H9 (cell line): ENCODE measurements around the gene THSD4. TPM values are rescaled to one million over a fixed set of nuclear protein-coding genes. Genes with fewer than 3 reads are reported as not detected.

Experiments used
- DNase-seq: peaks from one replicate; pipeline ENCODE4 v3.0.0-alpha.2; 2017
- H2AFZ ChIP-seq: one replicate; pipeline ENCODE4 v1.6.1; 2013; ENCODE audit warnings: mild to moderate bottlenecking, low read length, control low read depth, moderate library complexity
- H2AK5ac ChIP-seq: 2 replicates; pipeline ENCODE4 v1.6.1; 2013; ENCODE audit warnings: low read length, control low read depth, mixed read lengths; ENCODE audit not compliant: insufficient read length
- H2BK120ac ChIP-seq: one replicate; pipeline ENCODE4 v1.6.1; 2013; ENCODE audit warnings: low read depth, mild to moderate bottlenecking, low read length, control low read depth, inconsistent platforms; ENCODE audit not compliant: poor library complexity, severe bottlenecking
- H2BK12ac ChIP-seq: 2 replicates; pipeline ENCODE4 v1.6.1; 2013; ENCODE audit warnings: low read length, control low read depth, mixed read lengths, low read depth; ENCODE audit not compliant: insufficient read length
- H2BK15ac ChIP-seq: 2 replicates; pipeline ENCODE4 v1.6.1; 2013; ENCODE audit warnings: low read depth, low read length, control low read depth
- H2BK20ac ChIP-seq: one replicate; pipeline ENCODE4 v1.6.1; 2013; ENCODE audit warnings: low read depth, mild to moderate bottlenecking, low read length, control low read depth, inconsistent platforms; ENCODE audit not compliant: poor library complexity, severe bottlenecking
- H2BK5ac ChIP-seq: 2 replicates; pipeline ENCODE4 v1.6.1; 2013; ENCODE audit warnings: low read length, control low read depth, mixed read lengths; ENCODE audit not compliant: insufficient read length
- H3K14ac ChIP-seq: 2 replicates; pipeline ENCODE4 v1.6.1; 2013; ENCODE audit warnings: low read length, control low read depth; ENCODE audit not compliant: insufficient read depth
- H3K18ac ChIP-seq: 2 replicates; pipeline ENCODE4 v1.6.1; 2013; ENCODE audit warnings: low read depth, mild to moderate bottlenecking, mixed read lengths, low read length, control low read depth; ENCODE audit not compliant: insufficient read length
- H3K23ac ChIP-seq: 2 replicates; pipeline ENCODE4 v1.6.1; 2013; ENCODE audit warnings: low read length, control low read depth, mixed read lengths, low read depth; ENCODE audit not compliant: insufficient read length
- H3K23me2 ChIP-seq: 2 replicates; pipeline ENCODE4 v1.6.1; 2013; ENCODE audit warnings: low read depth, mild to moderate bottlenecking, mixed read lengths, low read length, control low read depth; ENCODE audit not compliant: insufficient read length, poor library complexity, severe bottlenecking
- H3K27ac ChIP-seq: 2 replicates; pipeline ENCODE4 v1.5.1; 2013; ENCODE audit warnings: low read length, control low read depth, mixed read lengths, low read depth; ENCODE audit not compliant: insufficient read length
- H3K27me3 ChIP-seq: 2 replicates; pipeline ENCODE4 v1.6.1; 2013; ENCODE audit warnings: low read length, control low read depth, inconsistent platforms; ENCODE audit not compliant: insufficient read depth
- H3K4ac ChIP-seq: 2 replicates; pipeline ENCODE4 v1.6.1; 2013; ENCODE audit warnings: low read depth, mild to moderate bottlenecking, control low read depth, inconsistent platforms, low read length, moderate library complexity
- H3K4me1 ChIP-seq: 2 replicates; pipeline ENCODE4 v1.6.1; 2013; ENCODE audit warnings: low read length, control low read depth, inconsistent platforms; ENCODE audit not compliant: insufficient read depth
- H3K4me2 ChIP-seq: 2 replicates; pipeline ENCODE4 v1.6.1; 2013; ENCODE audit warnings: low read length, control low read depth, mixed read lengths; ENCODE audit not compliant: insufficient read length, insufficient read depth
- H3K56ac ChIP-seq: 2 replicates; pipeline ENCODE4 v1.6.1; 2013; ENCODE audit warnings: low read depth, mild to moderate bottlenecking, mixed read lengths, low read length, control low read depth; ENCODE audit not compliant: insufficient read length
- H3K79me1 ChIP-seq: 2 replicates; pipeline ENCODE4 v1.6.1; 2013; ENCODE audit warnings: low read depth, mild to moderate bottlenecking, moderate library complexity, low read length, control low read depth, inconsistent platforms; ENCODE audit not compliant: insufficient read depth, poor library complexity, severe bottlenecking
- H3K79me2 ChIP-seq: 2 replicates; pipeline ENCODE4 v1.6.1; 2013; ENCODE audit warnings: low read length, control low read depth, inconsistent platforms; ENCODE audit not compliant: insufficient read depth
- H3K9ac ChIP-seq: 2 replicates; pipeline ENCODE4 v1.6.1; 2013; ENCODE audit warnings: low read length, control low read depth, mixed read lengths; ENCODE audit not compliant: insufficient read length; ENCODE audit errors: extremely low read depth
- H3K9me3 ChIP-seq: one replicate; pipeline ENCODE4 v1.6.1; 2013; ENCODE audit warnings: low read depth, low read length, inconsistent platforms; ENCODE audit not compliant: control insufficient read depth
- H3T11ph ChIP-seq: one replicate; pipeline ENCODE4 v1.6.1; 2013; ENCODE audit warnings: mild to moderate bottlenecking, low read length, control low read depth, inconsistent platforms
- H4K20me1 ChIP-seq: one replicate; pipeline ENCODE4 v1.6.1; 2013; ENCODE audit not compliant: control insufficient read depth, insufficient read length, insufficient read depth
- H4K5ac ChIP-seq: 2 replicates; pipeline ENCODE4 v1.6.1; 2013; ENCODE audit warnings: low read depth, mild to moderate bottlenecking, mixed read lengths, low read length, control low read depth; ENCODE audit not compliant: insufficient read length
- H4K8ac ChIP-seq: replicated peaks from 2 replicates; pipeline ENCODE4 v1.6.1; 2013; ENCODE audit warnings: low read length, control low read depth, mixed read lengths, low read depth; ENCODE audit not compliant: insufficient read length
- H4K91ac ChIP-seq: 2 replicates; pipeline ENCODE4 v1.6.1; 2013; ENCODE audit warnings: low read depth, mild to moderate bottlenecking, moderate library complexity, mixed read lengths, low read length, control low read depth; ENCODE audit not compliant: insufficient read length
- H3K27ac Mint-ChIP-seq, 3 experiments: 2 replicates in 2 of 3; 3 replicates in 1 of 3; pipeline ENCODE4 v1.8.0; 2020 to 2021; ENCODE audit warnings: mixed read lengths in 3 of 3, mild to moderate bottlenecking in 1 of 3, moderate library complexity in 1 of 3
- H3K27me3 Mint-ChIP-seq: 2 replicates; pipeline ENCODE4 v1.8.0; 2021; ENCODE audit warnings: low read depth, mild to moderate bottlenecking, moderate library complexity, mixed read lengths
- H3K36me3 Mint-ChIP-seq, 3 experiments: 2 replicates in 2 of 3; 3 replicates in 1 of 3; pipeline ENCODE4 v1.8.0; 2020 to 2021; ENCODE audit warnings: low read depth in 3 of 3, mixed read lengths in 3 of 3; ENCODE audit not compliant: insufficient read depth in 1 of 3
- H3K4me1 Mint-ChIP-seq, 2 experiments: 2 replicates each; pipeline ENCODE4 v1.8.0; 2020; ENCODE audit warnings: mixed read lengths in 2 of 2
- H3K4me3 Mint-ChIP-seq, 2 experiments: 2 replicates in 1 of 2; 3 replicates in 1 of 2; pipeline ENCODE4 v1.8.0; 2020 to 2021; ENCODE audit warnings: mild to moderate bottlenecking in 2 of 2, mixed read lengths in 2 of 2, moderate library complexity in 1 of 2
- H3K9me3 Mint-ChIP-seq, 2 experiments: 2 replicates in 1 of 2; 3 replicates in 1 of 2; pipeline ENCODE4 v1.8.0; 2020; ENCODE audit warnings: mild to moderate bottlenecking in 2 of 2, mixed read lengths in 2 of 2, moderate library complexity in 1 of 2
- WGBS: extraction: QIAGEN DNeasy Blood & Tissue Kit; methylation state at CpG from one replicate; pipeline ENCODE4 v1.1.7; 2013; ENCODE audit warnings: missing lambda C conversion rate, low lambda C conversion rate, mixed read lengths; ENCODE audit not compliant: insufficient read length; ENCODE audit errors: extremely low coverage; 5-methylcytosine and 5-hydroxymethylcytosine counted together
- total RNA-seq: library from RNA; stranded (reverse); gene quantifications from 2 replicates; pipeline ENCODE4 v1.2.1, GENCODE V29; 2021
- TF ChIP-seq, protein P1 (sequence below): fragments of 200-600 bp; sonication (generic); conservative IDR thresholded peaks from 3 replicates; pipeline ENCODE4 v1.8.0; 2021; ENCODE audit warnings: antibody characterized with exemption, mild to moderate bottlenecking

Gene THSD4
- total RNA-seq, 1 experiment from 2014 or later: 5.5 TPM

DNA sequence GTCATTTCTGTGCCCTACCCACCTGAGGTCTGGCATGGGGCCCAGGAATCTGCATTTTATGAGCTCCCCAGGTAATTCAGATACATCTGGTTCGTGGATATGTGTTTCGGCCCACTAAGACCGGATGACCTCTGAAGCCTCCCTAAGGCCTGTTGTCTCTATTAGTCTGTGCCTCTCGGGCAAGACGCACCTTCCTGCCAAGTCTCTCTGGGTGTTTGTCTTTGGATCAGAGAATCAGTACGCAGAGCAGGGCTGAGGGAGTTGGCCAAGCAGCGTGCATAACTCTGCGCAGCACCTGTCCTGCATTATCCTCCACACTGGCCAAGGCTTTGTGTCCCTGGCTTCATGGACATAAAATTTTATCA, 181.0 kb downstream of the THSD4 start:
- no peak overlapping the region for H3K4me3 Mint-ChIP-seq
- no peaks in the 10 kb centered on the region for H3K27me3 ChIP-seq
- no peaks in the 10 kb centered on the region for H4K20me1 ChIP-seq
- no peak overlapping the region for H4K5ac ChIP-seq
- no peak overlapping the region for H3K56ac ChIP-seq
- H3K18ac ChIP-seq: no peak overlapping the region
- no peak overlapping the region for H3K14ac ChIP-seq
- H3K79me2 ChIP-seq: no peaks in the 10 kb centered on the region
- H3K4me1 Mint-ChIP-seq: peaks cover 6 to 7% of the 10 kb centered on the region in 2 experiments; a peak in 3 of 4 replicates
- no peak overlapping the region for H3T11ph ChIP-seq
- no peak overlapping the region for H3K9ac ChIP-seq
- H3K23ac ChIP-seq: no peak overlapping the region
- H2AFZ ChIP-seq: no peak overlapping the region
- H2BK120ac ChIP-seq: no peak overlapping the region
- H3K9me3 ChIP-seq: no peaks in the 10 kb centered on the region
- H3K4ac ChIP-seq: no peak overlapping the region
- H2BK5ac ChIP-seq: no peak overlapping the region
- no peak overlapping the region for H2BK20ac ChIP-seq
- H4K91ac ChIP-seq: no peak overlapping the region
- no peak overlapping the region for H2AK5ac ChIP-seq
- H3K4me2 ChIP-seq: no peak overlapping the region
- H2BK15ac ChIP-seq: no peak overlapping the region
- no peak overlapping the region for H3K27ac Mint-ChIP-seq
- WGBS: no CpG with 5 or more reads among the region's 8 CpGs
- no peak overlapping the region for H2BK12ac ChIP-seq
- no peaks in the 10 kb centered on the region for H3K79me1 ChIP-seq
- H3K9me3 Mint-ChIP-seq: no peaks in the 10 kb centered on the region; a peak in 1 of 5 replicates
- TF ChIP-seq, protein P1, sequence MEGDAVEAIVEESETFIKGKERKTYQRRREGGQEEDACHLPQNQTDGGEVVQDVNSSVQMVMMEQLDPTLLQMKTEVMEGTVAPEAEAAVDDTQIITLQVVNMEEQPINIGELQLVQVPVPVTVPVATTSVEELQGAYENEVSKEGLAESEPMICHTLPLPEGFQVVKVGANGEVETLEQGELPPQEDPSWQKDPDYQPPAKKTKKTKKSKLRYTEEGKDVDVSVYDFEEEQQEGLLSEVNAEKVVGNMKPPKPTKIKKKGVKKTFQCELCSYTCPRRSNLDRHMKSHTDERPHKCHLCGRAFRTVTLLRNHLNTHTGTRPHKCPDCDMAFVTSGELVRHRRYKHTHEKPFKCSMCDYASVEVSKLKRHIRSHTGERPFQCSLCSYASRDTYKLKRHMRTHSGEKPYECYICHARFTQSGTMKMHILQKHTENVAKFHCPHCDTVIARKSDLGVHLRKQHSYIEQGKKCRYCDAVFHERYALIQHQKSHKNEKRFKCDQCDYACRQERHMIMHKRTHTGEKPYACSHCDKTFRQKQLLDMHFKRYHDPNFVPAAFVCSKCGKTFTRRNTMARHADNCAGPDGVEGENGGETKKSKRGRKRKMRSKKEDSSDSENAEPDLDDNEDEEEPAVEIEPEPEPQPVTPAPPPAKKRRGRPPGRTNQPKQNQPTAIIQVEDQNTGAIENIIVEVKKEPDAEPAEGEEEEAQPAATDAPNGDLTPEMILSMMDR: no peak
- no peaks in the 10 kb centered on the region for H3K27me3 Mint-ChIP-seq
- no peaks in the 10 kb centered on the region for H3K23me2 ChIP-seq
- no peak overlapping the region for H4K8ac ChIP-seq
- no peaks in the 10 kb centered on the region for H3K4me1 ChIP-seq
- no peak for DNase-seq
- no peak overlapping the region for H3K27ac ChIP-seq
- H3K36me3 Mint-ChIP-seq: peaks cover 0 to 4% (median 0%) of the 10 kb centered on the region in 3 experiments; a peak in 1 of 7 replicates
